ENCODE results near the gene RABGAP1L.

RABGAP1L gene

DNA sequence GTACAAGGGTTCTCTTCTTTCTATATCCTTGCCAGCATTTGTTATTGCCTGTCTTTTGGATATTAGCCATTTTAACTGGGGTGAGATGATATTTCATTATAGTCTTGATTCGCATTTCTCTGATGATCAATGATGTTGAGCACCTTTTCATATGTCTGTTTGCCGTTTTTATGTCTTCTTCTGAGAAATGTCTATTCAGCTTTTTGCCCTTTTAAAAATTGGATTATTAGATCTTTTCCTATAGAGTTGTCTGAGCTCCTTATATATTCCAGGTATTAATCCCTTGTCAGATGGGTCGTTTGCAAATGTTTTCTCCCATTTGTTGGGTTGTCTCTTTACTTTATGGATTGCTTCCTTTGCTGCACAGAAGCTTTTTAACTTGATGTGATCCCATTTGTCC is 883.3 kb downstream of the RABGAP1L start:
- POLR2A ChIA-PET, result interaction anchor here (0.6 kb wide), 1 partner anchor 212 kb away, joined by 6 read pairs; no protein-coding TSS in a partner anchor

More for the DNA sequence above, 883.3 kb downstream of the RABGAP1L start:
- Histone ChIP-seq H3K4me3 (ENCODE audit: low read depth, low read length) (no peak overlapping the region), H3K4me1 (ENCODE audit: control insufficient read depth, insufficient read depth, low read length) (no peaks in the 10 kb centered on the region), H3K27ac (ENCODE audit: extremely low read depth, low read depth, low read length) (no peak overlapping the region), H3K9me3 (ENCODE audit: control insufficient read depth, insufficient read depth, low read depth, low read length) (no peaks in the 10 kb centered on the region), H3K36me3 (ENCODE audit: control insufficient read depth in 2 of 2, insufficient read depth in 1 of 2, low read length in 2 of 2) (no peaks in the 10 kb centered on the region)
- TF ChIP-seq PRDM10 (tag by site-specific recombination; IDR thresholded peaks at IDR 0.05) (no peak), BCL11A (tag by site-specific recombination; IDR thresholded peaks at IDR 0.05; ENCODE audit: low read depth) (no peak), ZSCAN23 (tag by site-specific recombination; IDR thresholded peaks at IDR 0.05) (no peak), ZNF645 (tag by site-specific recombination; IDR thresholded peaks at IDR 0.05) (no peak), ZNF133 (tag by site-specific recombination; IDR thresholded peaks at IDR 0.05) (no peak), ZNF292 (tag by site-specific recombination; IDR thresholded peaks at IDR 0.05; ENCODE audit: borderline replicate concordance, low read depth) (no peak), KLF8 (tag by site-specific recombination; IDR thresholded peaks at IDR 0.05) (no peak), KLF10 (tag by site-specific recombination; IDR thresholded peaks at IDR 0.05) (no peak), ZNF48 (tag by site-specific recombination; IDR thresholded peaks at IDR 0.05) (no peak), ZFP37 (tag by site-specific recombination; IDR thresholded peaks at IDR 0.05) (no peak), ZBTB8A (tag by site-specific recombination; IDR thresholded peaks at IDR 0.05) (no peak), ZNF37A (tag by site-specific recombination; IDR thresholded peaks at IDR 0.05) (no peak), ZNF513 (tag by site-specific recombination; IDR thresholded peaks at IDR 0.05) (no peak), WT1 (tag by site-specific recombination; IDR thresholded peaks at IDR 0.05) (no peak), ZNF146 (tag by site-specific recombination; IDR thresholded peaks at IDR 0.05) (no peak), PATZ1 (tag by site-specific recombination; IDR thresholded peaks at IDR 0.05) (no peak), ZBTB21 (tag by site-specific recombination; IDR thresholded peaks at IDR 0.05) (no peak), ZBTB48 (tag by site-specific recombination; IDR thresholded peaks at IDR 0.05) (no peak), ZNF843 (tag by site-specific recombination; IDR thresholded peaks at IDR 0.05) (no peak)
- TF ChIP-seq, protein P1, sequence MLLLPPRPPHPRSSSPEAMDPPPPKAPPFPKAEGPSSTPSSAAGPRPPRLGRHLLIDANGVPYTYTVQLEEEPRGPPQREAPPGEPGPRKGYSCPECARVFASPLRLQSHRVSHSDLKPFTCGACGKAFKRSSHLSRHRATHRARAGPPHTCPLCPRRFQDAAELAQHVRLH (tag by site-specific recombination; IDR thresholded peaks at IDR 0.05), result no peak
- CTCF ChIA-PET, result interaction anchor here (0.8 to 1.3 kb wide), 2 partner anchors 27 to 81 kb away, joined by 4 read pairs; no protein-coding TSS in a partner anchor

Data from HEK293 (cell line).